OCI-LY1 (cell line): ENCODE results near the gene UBR4.

Experiments
- H2AFZ ChIP-seq: fragments of 200-600 bp; sonication (generic), shearing (Covaris generic); 2 replicates; pipeline ENCODE4 v1.6.0; 2014; ENCODE audit warnings: antibody characterized with exemption, mild to moderate bottlenecking, low read length
- H3F3A ChIP-seq: fragments of 200-600 bp; sonication (generic), shearing (Covaris generic); 2 replicates; pipeline ENCODE4 v1.6.0; 2014; ENCODE audit warnings: mild to moderate bottlenecking, antibody characterized with exemption, low read length, moderate library complexity; ENCODE audit not compliant: insufficient read depth
- H3K27ac ChIP-seq: fragments of 200-600 bp; sonication (generic); 2 replicates; pipeline ENCODE4 v1.5.1; 2014; ENCODE audit warnings: low read length, mixed run types, mild to moderate bottlenecking, low read depth; ENCODE audit not compliant: poor library complexity, severe bottlenecking
- H3K27me3 ChIP-seq: fragments of 200-600 bp; sonication (generic); 2 replicates; pipeline ENCODE4 v1.6.0; 2014; ENCODE audit warnings: antibody characterized with exemption, mild to moderate bottlenecking, low read length, moderate library complexity; ENCODE audit not compliant: insufficient read depth
- H3K36me3 ChIP-seq: fragments of 200-600 bp; sonication (generic); 2 replicates; pipeline ENCODE4 v1.6.1; 2014; ENCODE audit warnings: mild to moderate bottlenecking, antibody characterized with exemption, low read length, moderate library complexity, mixed read lengths; ENCODE audit not compliant: insufficient read depth
- H3K4me1 ChIP-seq: fragments of 200-600 bp; sonication (generic); 2 replicates; pipeline ENCODE4 v1.5.1; 2014; ENCODE audit warnings: mild to moderate bottlenecking, low read length, moderate library complexity; ENCODE audit not compliant: insufficient read depth, severe bottlenecking
- H3K4me2 ChIP-seq: fragments of 200-600 bp; sonication (generic), shearing (Covaris generic); 2 replicates; pipeline ENCODE4 v1.6.1; 2014; ENCODE audit warnings: low read length
- H3K4me3 ChIP-seq: fragments of 200-600 bp; sonication (generic); 2 replicates; pipeline ENCODE4 v1.5.1; 2014; ENCODE audit warnings: low read length, low read depth, mild to moderate bottlenecking, mixed read lengths; ENCODE audit not compliant: poor library complexity, severe bottlenecking
- H3K79me2 ChIP-seq: fragments of 200-600 bp; shearing (Covaris generic); 2 replicates; pipeline ENCODE4 v1.6.1; 2016; ENCODE audit warnings: mixed run types, low read length, mixed read lengths; ENCODE audit not compliant: insufficient read depth
- H3K9ac ChIP-seq: fragments of 200-600 bp; sonication (generic), shearing (Covaris generic); 2 replicates; pipeline ENCODE4 v1.6.1; 2014; ENCODE audit warnings: mild to moderate bottlenecking, low read length, mixed read lengths
- H3K9me2 ChIP-seq: fragments of 200-600 bp; sonication (generic), shearing (Covaris generic); 2 replicates; pipeline ENCODE4 v1.6.1; 2014; ENCODE audit warnings: low read depth, mild to moderate bottlenecking, low read length, mixed read lengths
- H3K9me3 ChIP-seq: fragments of 200-600 bp; shearing (Covaris generic); 2 replicates; pipeline ENCODE4 v1.6.1; 2014; ENCODE audit warnings: low read length, mixed read lengths
- H4K20me1 ChIP-seq: fragments of 200-600 bp; sonication (generic), shearing (Covaris generic); 2 replicates; pipeline ENCODE4 v1.6.0; 2016; ENCODE audit warnings: mild to moderate bottlenecking, low read length; ENCODE audit not compliant: insufficient read depth
- CTCF ChIP-seq: fragments of 200-600 bp; sonication (generic), shearing (Covaris generic); IDR thresholded peaks from 2 replicates; pipeline ENCODE4 v1.5.1; 2017; ENCODE audit warnings: mild to moderate bottlenecking, antibody characterized with exemption, low read length, moderate library complexity, mixed read lengths
- EZH2 ChIP-seq: fragments of 200-600 bp; sonication (generic), shearing (Covaris generic); IDR thresholded peaks from 2 replicates; pipeline ENCODE4 v1.8.0; 2017; ENCODE audit warnings: borderline replicate concordance, mixed run types, mild to moderate bottlenecking, antibody characterized with exemption, low read length, moderate library complexity, mixed read lengths

The UBR4 gene

DNA sequence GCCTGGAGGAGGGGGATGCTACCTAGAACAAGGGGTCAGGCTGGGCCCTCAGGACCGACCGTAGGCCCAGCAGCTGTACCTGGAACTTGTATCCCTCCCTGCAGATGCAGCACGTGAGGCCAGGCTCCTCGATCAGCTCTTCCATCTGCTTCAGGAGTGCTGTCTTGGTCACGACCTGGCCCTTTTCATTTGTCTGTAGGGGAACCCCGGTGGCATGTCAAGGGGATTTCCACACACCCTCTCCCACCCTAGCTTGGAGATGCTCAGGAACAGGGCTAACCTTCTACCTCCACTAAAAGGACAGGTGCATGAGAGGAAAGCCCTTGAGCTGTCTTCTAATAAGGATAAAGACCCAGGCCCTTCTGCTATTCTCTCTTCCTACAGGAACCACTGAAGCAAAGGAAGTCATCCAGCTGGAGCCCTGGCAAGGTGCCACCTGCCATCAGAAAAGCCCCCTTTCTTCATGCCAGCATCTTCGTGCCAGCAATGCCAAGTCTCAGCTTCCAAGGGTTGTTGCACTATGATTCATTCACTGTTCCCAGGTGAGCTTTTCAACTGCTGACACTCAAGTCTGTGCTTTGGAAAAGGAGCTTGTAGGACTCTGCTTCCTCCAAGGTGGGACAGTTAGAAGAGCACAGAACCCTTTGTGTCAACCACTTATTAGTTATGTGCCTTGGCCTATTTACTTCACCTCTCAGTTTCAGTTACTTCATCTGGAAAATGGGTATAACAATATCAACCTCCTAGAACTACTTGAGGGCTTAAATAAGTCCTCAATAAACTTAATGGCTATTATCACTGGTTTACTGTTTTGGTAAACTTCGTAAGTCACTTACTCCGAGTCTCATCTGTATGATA is 122.1 kb downstream of the UBR4 start:
- H3K79me2 ChIP-seq = no peaks in the 10 kb centered on the region
- H3K9me2 ChIP-seq = no peaks in the 10 kb centered on the region
- H3K4me3 ChIP-seq = no peak overlapping the region
- H3K9me3 ChIP-seq = no peaks in the 10 kb centered on the region
- no peaks in the 10 kb centered on the region for H4K20me1 ChIP-seq
- no peak overlapping the region for H3K27ac ChIP-seq
- peaks cover 96% of the 10 kb centered on the region for H3K36me3 ChIP-seq
- TF ChIP-seq CTCF (no peak), EZH2 (no peak)
- no peaks in the 10 kb centered on the region for H3K27me3 ChIP-seq
- no peaks in the 10 kb centered on the region for H3K4me1 ChIP-seq
- H3K9ac ChIP-seq = no peak overlapping the region
- no peak overlapping the region for H2AFZ ChIP-seq
- no peaks in the 10 kb centered on the region for H3F3A ChIP-seq
- H3K4me2 ChIP-seq = no peak overlapping the region

DNA sequence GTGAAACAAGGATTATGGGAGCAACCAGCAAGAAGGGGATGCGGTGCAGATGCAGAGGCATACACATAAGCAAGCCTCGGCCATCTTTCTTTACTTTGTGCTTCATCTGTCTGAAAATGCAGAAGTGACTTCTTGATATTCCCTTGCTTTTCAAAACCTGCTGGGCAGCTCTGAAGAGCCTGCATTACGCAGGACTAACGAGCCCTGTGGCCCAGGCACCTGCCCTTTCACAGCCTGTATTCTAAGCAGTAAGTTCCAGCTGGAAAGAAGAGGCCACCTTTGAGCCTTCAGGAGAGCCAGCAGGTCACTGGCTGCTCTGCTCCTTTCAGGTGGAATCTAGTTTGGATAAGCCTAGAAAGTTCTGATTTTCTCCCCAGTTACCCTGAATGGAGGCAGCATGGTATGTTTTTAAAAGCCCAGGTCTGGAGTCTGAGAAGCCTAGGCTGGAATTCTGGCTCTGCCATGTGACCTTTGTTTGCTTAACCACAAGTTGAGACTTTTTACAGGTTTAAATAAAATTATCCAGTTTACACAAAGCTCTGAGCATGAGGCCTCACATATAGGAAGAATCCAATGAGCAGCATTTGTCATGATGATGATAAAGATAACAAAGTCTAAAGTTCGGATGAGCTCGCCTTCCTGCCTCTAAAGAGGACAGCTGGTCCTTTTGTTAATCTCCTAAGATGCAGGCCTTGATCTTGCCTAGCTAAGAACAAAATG is 122.9 kb downstream of the UBR4 start:
- peaks cover 96% of the 10 kb centered on the region for H3K36me3 ChIP-seq
- no peak overlapping the region for H3K4me2 ChIP-seq

More for the DNA sequence above, 122.9 kb downstream of the UBR4 start:
- no peaks in the 10 kb centered on the region for H3F3A ChIP-seq
- H2AFZ ChIP-seq = no peak overlapping the region
- no peaks in the 10 kb centered on the region for H3K79me2 ChIP-seq
- H3K9me3 ChIP-seq = no peaks in the 10 kb centered on the region
- H3K9ac ChIP-seq = no peak overlapping the region
- no peaks in the 10 kb centered on the region for H3K4me1 ChIP-seq
- H3K27me3 ChIP-seq = no peaks in the 10 kb centered on the region
- no peak overlapping the region for H3K27ac ChIP-seq
- H3K9me2 ChIP-seq = no peaks in the 10 kb centered on the region
- no peaks in the 10 kb centered on the region for H4K20me1 ChIP-seq
- no peak overlapping the region for H3K4me3 ChIP-seq
- TF ChIP-seq EZH2 (no peak), CTCF (no peak)
